Measurements from ENCODE around the gene GSTA3. TPM values are rescaled to one million over a fixed set of nuclear protein-coding genes. Genes with fewer than 3 reads are reported as not detected.

The GSTA3 gene
- polyA plus RNA-seq, 1 of the 3 experiments (the other 2 are of a cell fraction): not detected

DNA sequence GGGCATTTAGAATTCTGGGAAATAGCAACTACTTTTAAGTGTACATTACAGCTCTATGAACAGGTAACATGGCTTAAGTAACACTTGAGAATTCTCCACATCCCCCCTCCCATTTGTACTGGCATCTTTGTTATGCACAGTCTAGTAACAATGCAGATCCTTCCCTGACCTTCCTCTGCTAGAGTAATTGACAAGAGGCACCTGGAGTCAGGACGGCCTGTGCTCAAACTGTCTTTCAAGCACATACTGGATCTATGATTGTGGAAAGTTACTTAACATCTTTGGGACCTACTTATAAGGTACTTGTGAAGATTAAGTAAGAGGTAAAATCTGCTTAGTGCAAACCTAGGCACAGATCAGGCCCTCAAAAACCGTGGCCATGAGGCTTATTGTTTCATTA, 21.9 kb upstream of the GSTA3 start:
- WGBS (ENCODE audit: low lambda C conversion rate): 96% methylated on average over 2 of the region's 2 CpGs
- Histone ChIP-seq H3K79me2 (ENCODE audit: insufficient read depth) (no peaks in the 10 kb centered on the region), H3K36me3 (replicated peaks in 1 of 2; ENCODE audit: control insufficient read depth in 1 of 2, insufficient read depth in 2 of 2, low read length in 1 of 2) (no peaks in the 10 kb centered on the region), H4K20me1 (ENCODE audit: insufficient read depth) (no peaks in the 10 kb centered on the region), H3K9me3 (no peaks in the 10 kb centered on the region), H3K9ac (no peak overlapping the region), H2AFZ (ENCODE audit: low read depth) (no peak overlapping the region), H3K4me1 (ENCODE audit: control insufficient read depth in 1 of 2, insufficient read depth in 2 of 2, low read depth in 1 of 2, low read length in 1 of 2) (peaks cover 2 to 10% of the 10 kb centered on the region in 2 experiments; a peak in 3 of 4 replicates), H3K27ac (ENCODE audit: low read depth in 2 of 2, low read length in 1 of 2) (no peak overlapping the region), H3F3A (replicated peaks; ENCODE audit: insufficient read depth) (peaks cover 19% of the 10 kb centered on the region), H3K9me2 (no peaks in the 10 kb centered on the region), H3K4me3 (ENCODE audit: low read depth in 2 of 2, low read length in 1 of 2) (no peak overlapping the region), H3K4me2 (no peak overlapping the region), H3K27me3 (ENCODE audit: insufficient read depth) (no peaks in the 10 kb centered on the region)
- no peak for TF ChIP-seq EZH2phosphoT487 (IDR thresholded peaks at IDR 0.05; ENCODE audit: borderline replicate concordance, low read depth)
- TF ChIP-seq TCF12 (IDR thresholded peaks at IDR 0.05): no peak
- no peak for TF ChIP-seq NRF1 (IDR thresholded peaks at IDR 0.05; ENCODE audit: low read depth, low read length)
- TF ChIP-seq RCOR1 (IDR thresholded peaks at IDR 0.05; ENCODE audit: low read length): no peak
- no peak for TF ChIP-seq FOSL2 (IDR thresholded peaks at IDR 0.05; ENCODE audit: borderline replicate concordance, low read depth)
- no peak for TF ChIP-seq SMC3 (IDR thresholded peaks at IDR 0.05; ENCODE audit: low read depth, low read length)
- TF ChIP-seq, protein P1, sequence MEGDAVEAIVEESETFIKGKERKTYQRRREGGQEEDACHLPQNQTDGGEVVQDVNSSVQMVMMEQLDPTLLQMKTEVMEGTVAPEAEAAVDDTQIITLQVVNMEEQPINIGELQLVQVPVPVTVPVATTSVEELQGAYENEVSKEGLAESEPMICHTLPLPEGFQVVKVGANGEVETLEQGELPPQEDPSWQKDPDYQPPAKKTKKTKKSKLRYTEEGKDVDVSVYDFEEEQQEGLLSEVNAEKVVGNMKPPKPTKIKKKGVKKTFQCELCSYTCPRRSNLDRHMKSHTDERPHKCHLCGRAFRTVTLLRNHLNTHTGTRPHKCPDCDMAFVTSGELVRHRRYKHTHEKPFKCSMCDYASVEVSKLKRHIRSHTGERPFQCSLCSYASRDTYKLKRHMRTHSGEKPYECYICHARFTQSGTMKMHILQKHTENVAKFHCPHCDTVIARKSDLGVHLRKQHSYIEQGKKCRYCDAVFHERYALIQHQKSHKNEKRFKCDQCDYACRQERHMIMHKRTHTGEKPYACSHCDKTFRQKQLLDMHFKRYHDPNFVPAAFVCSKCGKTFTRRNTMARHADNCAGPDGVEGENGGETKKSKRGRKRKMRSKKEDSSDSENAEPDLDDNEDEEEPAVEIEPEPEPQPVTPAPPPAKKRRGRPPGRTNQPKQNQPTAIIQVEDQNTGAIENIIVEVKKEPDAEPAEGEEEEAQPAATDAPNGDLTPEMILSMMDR (IDR thresholded peaks at IDR 0.05): no peak
- TF ChIP-seq, protein P2, sequence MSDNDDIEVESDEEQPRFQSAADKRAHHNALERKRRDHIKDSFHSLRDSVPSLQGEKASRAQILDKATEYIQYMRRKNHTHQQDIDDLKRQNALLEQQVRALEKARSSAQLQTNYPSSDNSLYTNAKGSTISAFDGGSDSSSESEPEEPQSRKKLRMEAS (IDR thresholded peaks at IDR 0.05; ENCODE audit: low read depth): no peak
- TF ChIP-seq RFX5 (IDR thresholded peaks at IDR 0.05; ENCODE audit: low read length): no peak
- TF ChIP-seq YY1 (IDR thresholded peaks at IDR 0.05; ENCODE audit: low read depth): no peak
- TF ChIP-seq, protein P3, sequence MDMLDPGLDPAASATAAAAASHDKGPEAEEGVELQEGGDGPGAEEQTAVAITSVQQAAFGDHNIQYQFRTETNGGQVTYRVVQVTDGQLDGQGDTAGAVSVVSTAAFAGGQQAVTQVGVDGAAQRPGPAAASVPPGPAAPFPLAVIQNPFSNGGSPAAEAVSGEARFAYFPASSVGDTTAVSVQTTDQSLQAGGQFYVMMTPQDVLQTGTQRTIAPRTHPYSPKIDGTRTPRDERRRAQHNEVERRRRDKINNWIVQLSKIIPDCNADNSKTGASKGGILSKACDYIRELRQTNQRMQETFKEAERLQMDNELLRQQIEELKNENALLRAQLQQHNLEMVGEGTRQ (IDR thresholded peaks at IDR 0.05; ENCODE audit: borderline replicate concordance, low read depth, low read length): no peak
- no peak for TF ChIP-seq POLR2AphosphoS5 (IDR thresholded peaks at IDR 0.05; ENCODE audit: low read depth, low read length)
- TF ChIP-seq, protein P4, sequence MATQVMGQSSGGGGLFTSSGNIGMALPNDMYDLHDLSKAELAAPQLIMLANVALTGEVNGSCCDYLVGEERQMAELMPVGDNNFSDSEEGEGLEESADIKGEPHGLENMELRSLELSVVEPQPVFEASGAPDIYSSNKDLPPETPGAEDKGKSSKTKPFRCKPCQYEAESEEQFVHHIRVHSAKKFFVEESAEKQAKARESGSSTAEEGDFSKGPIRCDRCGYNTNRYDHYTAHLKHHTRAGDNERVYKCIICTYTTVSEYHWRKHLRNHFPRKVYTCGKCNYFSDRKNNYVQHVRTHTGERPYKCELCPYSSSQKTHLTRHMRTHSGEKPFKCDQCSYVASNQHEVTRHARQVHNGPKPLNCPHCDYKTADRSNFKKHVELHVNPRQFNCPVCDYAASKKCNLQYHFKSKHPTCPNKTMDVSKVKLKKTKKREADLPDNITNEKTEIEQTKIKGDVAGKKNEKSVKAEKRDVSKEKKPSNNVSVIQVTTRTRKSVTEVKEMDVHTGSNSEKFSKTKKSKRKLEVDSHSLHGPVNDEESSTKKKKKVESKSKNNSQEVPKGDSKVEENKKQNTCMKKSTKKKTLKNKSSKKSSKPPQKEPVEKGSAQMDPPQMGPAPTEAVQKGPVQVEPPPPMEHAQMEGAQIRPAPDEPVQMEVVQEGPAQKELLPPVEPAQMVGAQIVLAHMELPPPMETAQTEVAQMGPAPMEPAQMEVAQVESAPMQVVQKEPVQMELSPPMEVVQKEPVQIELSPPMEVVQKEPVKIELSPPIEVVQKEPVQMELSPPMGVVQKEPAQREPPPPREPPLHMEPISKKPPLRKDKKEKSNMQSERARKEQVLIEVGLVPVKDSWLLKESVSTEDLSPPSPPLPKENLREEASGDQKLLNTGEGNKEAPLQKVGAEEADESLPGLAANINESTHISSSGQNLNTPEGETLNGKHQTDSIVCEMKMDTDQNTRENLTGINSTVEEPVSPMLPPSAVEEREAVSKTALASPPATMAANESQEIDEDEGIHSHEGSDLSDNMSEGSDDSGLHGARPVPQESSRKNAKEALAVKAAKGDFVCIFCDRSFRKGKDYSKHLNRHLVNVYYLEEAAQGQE (IDR thresholded peaks at IDR 0.05; ENCODE audit: low read depth, low read length): no peak
- TF ChIP-seq TEAD4 (IDR thresholded peaks at IDR 0.05; ENCODE audit: borderline replicate concordance, insufficient read depth): no peak
- TF ChIP-seq, protein P5, sequence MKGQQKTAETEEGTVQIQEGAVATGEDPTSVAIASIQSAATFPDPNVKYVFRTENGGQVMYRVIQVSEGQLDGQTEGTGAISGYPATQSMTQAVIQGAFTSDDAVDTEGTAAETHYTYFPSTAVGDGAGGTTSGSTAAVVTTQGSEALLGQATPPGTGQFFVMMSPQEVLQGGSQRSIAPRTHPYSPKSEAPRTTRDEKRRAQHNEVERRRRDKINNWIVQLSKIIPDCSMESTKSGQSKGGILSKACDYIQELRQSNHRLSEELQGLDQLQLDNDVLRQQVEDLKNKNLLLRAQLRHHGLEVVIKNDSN (IDR thresholded peaks at IDR 0.05; ENCODE audit: borderline replicate concordance, low read depth): no peak
- TF ChIP-seq, protein P6, sequence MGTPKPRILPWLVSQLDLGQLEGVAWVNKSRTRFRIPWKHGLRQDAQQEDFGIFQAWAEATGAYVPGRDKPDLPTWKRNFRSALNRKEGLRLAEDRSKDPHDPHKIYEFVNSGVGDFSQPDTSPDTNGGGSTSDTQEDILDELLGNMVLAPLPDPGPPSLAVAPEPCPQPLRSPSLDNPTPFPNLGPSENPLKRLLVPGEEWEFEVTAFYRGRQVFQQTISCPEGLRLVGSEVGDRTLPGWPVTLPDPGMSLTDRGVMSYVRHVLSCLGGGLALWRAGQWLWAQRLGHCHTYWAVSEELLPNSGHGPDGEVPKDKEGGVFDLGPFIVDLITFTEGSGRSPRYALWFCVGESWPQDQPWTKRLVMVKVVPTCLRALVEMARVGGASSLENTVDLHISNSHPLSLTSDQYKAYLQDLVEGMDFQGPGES (IDR thresholded peaks at IDR 0.05; ENCODE audit: low read depth, low read length): no peak
- ChIA-PET CTCF (interaction anchor here (0.6 kb wide), 1 partner anchor 37 kb away, joined by 4 read pairs; no protein-coding TSS in a partner anchor), POLR2A (no interaction called here)
- no peak for DNase-seq

All from SK-N-SH (cell line).